Osteoblast (primary cell): Measurements from ENCODE around the gene SPNS3. TPM values are rescaled to one million over a fixed set of nuclear protein-coding genes. Genes with fewer than 3 reads are reported as not detected.

Experiments used
- DNase-seq: peaks from one replicate; pipeline ENCODE4 v3.0.0; 2011; ENCODE audit warnings: low spot score, mixed read lengths; ENCODE audit not compliant: insufficient read length; ENCODE audit errors: missing footprints
- H2AFZ ChIP-seq: 2 replicates; pipeline ENCODE4 v1.6.0; 2011; ENCODE audit warnings: mild to moderate bottlenecking, low read length
- H3K27ac ChIP-seq: 2 replicates; pipeline ENCODE4 v1.5.1; 2011; ENCODE audit warnings: mild to moderate bottlenecking, low read depth, low read length, moderate library complexity
- H3K27me3 ChIP-seq: 2 replicates; pipeline ENCODE4 v1.6.0; 2012; ENCODE audit warnings: mild to moderate bottlenecking, control low read depth, inconsistent platforms, low read length, moderate library complexity; ENCODE audit not compliant: insufficient read depth
- H3K36me3 ChIP-seq: 2 replicates; pipeline ENCODE4 v1.5.1; 2011; ENCODE audit warnings: mild to moderate bottlenecking, low read length, control low read depth, moderate library complexity; ENCODE audit not compliant: insufficient read depth
- H3K4me1 ChIP-seq: 2 replicates; pipeline ENCODE4 v1.5.1; 2011; ENCODE audit warnings: mild to moderate bottlenecking, low read length, control low read depth, moderate library complexity; ENCODE audit not compliant: insufficient read depth
- H3K4me2 ChIP-seq: 2 replicates; pipeline ENCODE4 v1.6.0; 2011; ENCODE audit warnings: mild to moderate bottlenecking, low read length; ENCODE audit not compliant: insufficient read depth
- H3K4me3 ChIP-seq: fragments of 200-600 bp; sonication (generic); 3 replicates; pipeline ENCODE4 v1.5.1; 2012; ENCODE audit warnings: mild to moderate bottlenecking, low read length, inconsistent platforms; ENCODE audit not compliant: insufficient read depth
- H3K79me2 ChIP-seq: 2 replicates; pipeline ENCODE4 v1.6.0; 2012; ENCODE audit warnings: mild to moderate bottlenecking, low read length, control low read depth, inconsistent platforms; ENCODE audit not compliant: insufficient read depth
- H3K9me3 ChIP-seq: 2 replicates; pipeline ENCODE4 v1.5.1; 2011; ENCODE audit warnings: low read depth, low read length, control low read depth
- H4K20me1 ChIP-seq: 2 replicates; pipeline ENCODE4 v1.6.0; 2012; ENCODE audit warnings: mild to moderate bottlenecking, low read length, control low read depth; ENCODE audit not compliant: insufficient read depth
- CTCF ChIP-seq: IDR thresholded peaks from 2 replicates; pipeline ENCODE4 v1.5.1; 2011; ENCODE audit warnings: mild to moderate bottlenecking, low read depth, low read length, moderate library complexity; ENCODE audit errors: extremely low read depth
- total RNA-seq: library from RNA; depleted of rRNA; stranded (reverse); fragments of >200 nt; gene quantifications from 2 replicates; pipeline ENCODE4 v1.2.3, GENCODE V29; 2012

Gene SPNS3
- total RNA-seq, 1 donor: not detected

DNA sequence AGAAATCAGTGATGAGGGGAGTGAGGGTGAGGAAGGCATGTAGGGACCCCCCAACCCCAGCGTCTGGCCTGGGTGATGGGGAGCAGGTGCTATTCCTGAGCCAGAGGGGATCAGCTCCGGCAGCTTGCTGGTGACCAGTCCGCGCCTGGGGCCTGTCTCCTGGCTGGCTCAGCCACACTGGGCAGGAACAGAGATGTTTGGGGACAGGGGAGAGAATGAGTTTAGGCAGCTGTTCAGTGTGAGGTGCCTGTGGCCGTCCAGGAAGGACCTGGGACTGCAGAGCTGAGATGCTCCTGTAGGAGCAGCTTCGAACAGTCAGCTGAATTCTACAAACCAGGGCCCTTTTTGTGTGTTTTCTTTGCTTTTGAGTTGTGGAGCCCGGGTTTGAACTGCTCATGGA lies 41.7 kb downstream of the SPNS3 start:
- Histone ChIP-seq H3K4me2 (no peak overlapping the region), H3K27ac (no peak overlapping the region), H3K9me3 (no peaks in the 10 kb centered on the region), H3K27me3 (no peaks in the 10 kb centered on the region), H3K4me1 (no peaks in the 10 kb centered on the region), H4K20me1 (no peaks in the 10 kb centered on the region), H2AFZ (no peak overlapping the region), H3K79me2 (no peaks in the 10 kb centered on the region), H3K4me3 (no peak overlapping the region), H3K36me3 (no peaks in the 10 kb centered on the region)
- TF ChIP-seq CTCF: no peak
- DNase-seq: peak; percentile 80

DNA sequence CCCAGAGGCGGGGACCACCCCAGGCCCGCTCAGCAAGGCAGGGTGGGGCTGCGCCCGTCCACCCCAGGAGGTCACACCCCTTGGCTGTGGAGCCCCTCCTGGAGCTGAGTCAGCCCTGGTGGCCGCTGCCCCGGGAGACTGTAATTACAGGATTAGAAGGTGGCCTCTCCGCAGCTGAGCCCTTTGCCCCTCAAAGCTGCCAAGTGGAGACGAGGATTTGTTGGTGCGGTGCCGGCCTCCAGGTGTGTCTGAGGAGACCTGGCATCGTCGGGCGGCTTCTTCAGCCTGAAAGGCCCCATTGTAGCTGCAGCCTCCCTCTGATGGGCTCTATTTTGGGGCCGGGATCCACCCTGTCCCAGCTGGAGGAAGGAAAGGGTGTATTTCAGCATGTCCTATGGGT lies 42.3 kb downstream of the SPNS3 start:
- no peaks in the 10 kb centered on the region for H3K79me2 ChIP-seq
- no peak overlapping the region for H3K27ac ChIP-seq

DNA sequence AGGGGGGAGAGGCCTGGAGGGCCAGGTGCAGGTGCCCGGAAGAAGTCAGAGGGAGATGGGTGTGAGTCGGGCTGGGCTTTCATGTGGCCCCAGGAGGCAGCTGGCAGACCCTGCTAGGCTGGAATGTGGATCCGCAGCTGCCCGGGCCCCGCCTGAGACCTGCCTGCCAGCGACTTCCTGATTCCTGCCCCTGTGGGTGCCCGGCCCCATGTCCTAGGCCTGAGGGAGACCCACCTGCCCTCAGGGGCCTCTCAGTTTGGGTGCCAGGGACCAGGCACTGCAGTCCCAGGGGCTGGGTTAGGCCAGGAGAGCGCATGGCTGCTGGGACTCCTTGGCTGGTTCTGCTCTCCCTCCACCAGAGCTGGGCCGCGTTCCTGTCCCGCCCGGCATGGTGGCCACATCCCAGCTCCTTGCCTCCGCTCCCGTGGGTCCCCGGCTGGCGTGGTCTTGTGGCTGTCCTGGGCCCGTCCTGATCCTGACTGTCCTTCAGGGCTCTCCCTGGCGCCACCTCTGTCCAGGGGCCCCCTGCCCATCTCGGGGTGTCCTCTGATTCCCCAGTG lies 42.9 kb downstream of the SPNS3 start:
- Histone ChIP-seq H4K20me1 (no peaks in the 10 kb centered on the region), H3K4me3 (no peak overlapping the region), H3K27ac (no peak overlapping the region), H3K79me2 (no peaks in the 10 kb centered on the region), H2AFZ (no peak overlapping the region), H3K4me2 (no peak overlapping the region), H3K4me1 (no peaks in the 10 kb centered on the region), H3K36me3 (no peaks in the 10 kb centered on the region), H3K9me3 (no peaks in the 10 kb centered on the region), H3K27me3 (no peaks in the 10 kb centered on the region)
- peak; percentile 53 for DNase-seq
- TF ChIP-seq CTCF: no peak

More for the DNA sequence above, 42.3 kb downstream of the SPNS3 start:
- Histone ChIP-seq H3K27me3 (no peaks in the 10 kb centered on the region), H2AFZ (no peak overlapping the region), H3K9me3 (no peaks in the 10 kb centered on the region), H3K4me1 (no peaks in the 10 kb centered on the region), H3K4me2 (no peak overlapping the region), H4K20me1 (no peaks in the 10 kb centered on the region), H3K36me3 (no peaks in the 10 kb centered on the region), H3K4me3 (no peak overlapping the region)
- TF ChIP-seq CTCF: no peak
- DNase-seq: peak; percentile 77

DNA sequence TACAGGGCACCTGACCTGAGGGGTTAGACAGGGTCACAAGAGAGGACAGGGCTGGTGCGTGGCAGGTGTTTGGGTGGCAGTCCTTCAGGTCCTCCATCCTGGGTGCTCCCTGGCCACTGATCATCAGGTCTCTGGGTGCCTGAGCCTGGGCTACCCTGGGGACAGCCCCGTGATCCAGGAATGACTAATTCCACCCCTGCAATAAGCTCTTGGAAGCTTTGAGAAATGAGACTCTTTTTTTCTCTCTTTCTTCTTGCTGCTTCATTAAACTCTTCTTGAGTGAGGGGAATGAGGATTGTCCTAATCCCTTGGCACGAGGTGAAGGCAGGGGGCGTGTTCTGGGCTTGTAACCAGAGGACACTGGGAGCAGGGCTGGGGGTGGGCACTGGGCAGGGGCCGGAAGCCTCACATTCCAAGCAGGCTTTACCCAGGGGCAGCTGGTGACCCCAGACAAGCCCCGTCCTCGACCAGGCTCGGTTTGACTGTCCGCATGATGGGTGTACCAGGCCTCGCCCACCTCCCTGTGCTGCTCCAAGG lies 43.6 kb downstream of the SPNS3 start:
- peak; percentile 92 for DNase-seq
- Histone ChIP-seq H3K27ac (no peak overlapping the region), H3K4me1 (no peaks in the 10 kb centered on the region), H3K4me2 (no peak overlapping the region), H3K79me2 (no peaks in the 10 kb centered on the region), H3K4me3 (no peak overlapping the region), H3K36me3 (no peaks in the 10 kb centered on the region), H4K20me1 (no peaks in the 10 kb centered on the region), H3K27me3 (no peaks in the 10 kb centered on the region), H3K9me3 (no peaks in the 10 kb centered on the region), H2AFZ (no peak overlapping the region)
- TF ChIP-seq CTCF: no peak
